Liver (tissue), 3 donors: ENCODE measurements around the gene PAQR9.

ENCODE experiments used
- GABPA ChIP-seq, 2 donors: IDR thresholded peaks in 1 of 2; conservative IDR thresholded peaks in 1 of 2; 2 replicates each; pipeline ENCODE4 v1.6.1; 2016; ENCODE audit warnings: antibody characterized with exemption in 2 of 2, mild to moderate bottlenecking in 1 of 2, moderate library complexity in 1 of 2
- JUND ChIP-seq, 2 donors: IDR thresholded peaks; 2 replicates each; pipeline ENCODE4 v1.6.1; 2016; ENCODE audit warnings: antibody characterized with exemption in 2 of 2
- RAD21 ChIP-seq, 2 donors: IDR thresholded peaks; 2 replicates each; pipeline ENCODE4 v1.6.1; 2016; ENCODE audit warnings: antibody characterized with exemption in 2 of 2, mild to moderate bottlenecking in 2 of 2
- SP1 ChIP-seq: IDR thresholded peaks from 2 replicates; pipeline ENCODE4 v1.6.1; 2018; ENCODE audit warnings: antibody characterized with exemption, mild to moderate bottlenecking
- TF ChIP-seq, protein P1 (sequence below): IDR thresholded peaks from 2 replicates; pipeline ENCODE4 v1.6.1; 2016; ENCODE audit warnings: antibody characterized with exemption
- TF ChIP-seq, protein P2 (sequence below): fragments of 150-350 bp; IDR thresholded peaks from 2 replicates; pipeline ENCODE4 v1.5.1; 2017; ENCODE audit warnings: improper control_type of control experiment, low read depth, low read length; ENCODE audit not compliant: missing input control
- TF ChIP-seq, protein P3 (sequence below): IDR thresholded peaks from 2 replicates; pipeline ENCODE4 v1.6.1; 2016; ENCODE audit warnings: antibody characterized with exemption
- TF ChIP-seq, protein P4 (sequence below): IDR thresholded peaks from 2 replicates; pipeline ENCODE4 v1.6.1; 2016; ENCODE audit warnings: antibody characterized with exemption, mild to moderate bottlenecking
- donor health status: healthy.
- donor health status: healthy.

DNA sequence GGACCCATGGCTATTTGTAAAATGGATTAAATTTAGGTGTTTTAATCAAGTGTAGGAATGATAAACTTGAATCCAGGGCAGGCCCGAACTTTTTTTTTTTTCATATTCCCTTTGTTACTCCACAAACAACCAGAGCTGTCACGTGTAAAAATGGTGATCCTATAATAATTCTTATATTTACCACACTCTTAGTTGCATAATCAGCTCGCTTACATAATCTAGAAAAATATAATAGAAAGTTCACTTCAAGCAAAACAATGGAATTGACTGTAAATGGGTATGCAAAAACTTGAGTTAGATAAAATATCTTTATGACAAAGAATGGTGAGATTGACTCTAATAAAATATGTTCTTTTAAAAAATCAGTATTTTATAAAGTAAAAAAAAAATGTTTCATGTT lies 2.1 kb upstream of the PAQR9 start:
- TF ChIP-seq, protein P1, sequence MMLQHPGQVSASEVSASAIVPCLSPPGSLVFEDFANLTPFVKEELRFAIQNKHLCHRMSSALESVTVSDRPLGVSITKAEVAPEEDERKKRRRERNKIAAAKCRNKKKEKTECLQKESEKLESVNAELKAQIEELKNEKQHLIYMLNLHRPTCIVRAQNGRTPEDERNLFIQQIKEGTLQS, result no peak
- TF ChIP-seq RAD21 (IDR thresholded peaks at IDR 0.05) (no peak), JUND (IDR thresholded peaks at IDR 0.05) (no peak), SP1 (no peak), GABPA (IDR thresholded peaks at IDR 0.05 in 1 of 2, conservative IDR thresholded peaks at IDR 0.05 in 1 of 2) (no peak)
- TF ChIP-seq, protein P2, sequence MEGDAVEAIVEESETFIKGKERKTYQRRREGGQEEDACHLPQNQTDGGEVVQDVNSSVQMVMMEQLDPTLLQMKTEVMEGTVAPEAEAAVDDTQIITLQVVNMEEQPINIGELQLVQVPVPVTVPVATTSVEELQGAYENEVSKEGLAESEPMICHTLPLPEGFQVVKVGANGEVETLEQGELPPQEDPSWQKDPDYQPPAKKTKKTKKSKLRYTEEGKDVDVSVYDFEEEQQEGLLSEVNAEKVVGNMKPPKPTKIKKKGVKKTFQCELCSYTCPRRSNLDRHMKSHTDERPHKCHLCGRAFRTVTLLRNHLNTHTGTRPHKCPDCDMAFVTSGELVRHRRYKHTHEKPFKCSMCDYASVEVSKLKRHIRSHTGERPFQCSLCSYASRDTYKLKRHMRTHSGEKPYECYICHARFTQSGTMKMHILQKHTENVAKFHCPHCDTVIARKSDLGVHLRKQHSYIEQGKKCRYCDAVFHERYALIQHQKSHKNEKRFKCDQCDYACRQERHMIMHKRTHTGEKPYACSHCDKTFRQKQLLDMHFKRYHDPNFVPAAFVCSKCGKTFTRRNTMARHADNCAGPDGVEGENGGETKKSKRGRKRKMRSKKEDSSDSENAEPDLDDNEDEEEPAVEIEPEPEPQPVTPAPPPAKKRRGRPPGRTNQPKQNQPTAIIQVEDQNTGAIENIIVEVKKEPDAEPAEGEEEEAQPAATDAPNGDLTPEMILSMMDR, result no peak
- TF ChIP-seq, protein P3, sequence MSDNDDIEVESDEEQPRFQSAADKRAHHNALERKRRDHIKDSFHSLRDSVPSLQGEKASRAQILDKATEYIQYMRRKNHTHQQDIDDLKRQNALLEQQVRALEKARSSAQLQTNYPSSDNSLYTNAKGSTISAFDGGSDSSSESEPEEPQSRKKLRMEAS, result no peak
- TF ChIP-seq, protein P4, sequence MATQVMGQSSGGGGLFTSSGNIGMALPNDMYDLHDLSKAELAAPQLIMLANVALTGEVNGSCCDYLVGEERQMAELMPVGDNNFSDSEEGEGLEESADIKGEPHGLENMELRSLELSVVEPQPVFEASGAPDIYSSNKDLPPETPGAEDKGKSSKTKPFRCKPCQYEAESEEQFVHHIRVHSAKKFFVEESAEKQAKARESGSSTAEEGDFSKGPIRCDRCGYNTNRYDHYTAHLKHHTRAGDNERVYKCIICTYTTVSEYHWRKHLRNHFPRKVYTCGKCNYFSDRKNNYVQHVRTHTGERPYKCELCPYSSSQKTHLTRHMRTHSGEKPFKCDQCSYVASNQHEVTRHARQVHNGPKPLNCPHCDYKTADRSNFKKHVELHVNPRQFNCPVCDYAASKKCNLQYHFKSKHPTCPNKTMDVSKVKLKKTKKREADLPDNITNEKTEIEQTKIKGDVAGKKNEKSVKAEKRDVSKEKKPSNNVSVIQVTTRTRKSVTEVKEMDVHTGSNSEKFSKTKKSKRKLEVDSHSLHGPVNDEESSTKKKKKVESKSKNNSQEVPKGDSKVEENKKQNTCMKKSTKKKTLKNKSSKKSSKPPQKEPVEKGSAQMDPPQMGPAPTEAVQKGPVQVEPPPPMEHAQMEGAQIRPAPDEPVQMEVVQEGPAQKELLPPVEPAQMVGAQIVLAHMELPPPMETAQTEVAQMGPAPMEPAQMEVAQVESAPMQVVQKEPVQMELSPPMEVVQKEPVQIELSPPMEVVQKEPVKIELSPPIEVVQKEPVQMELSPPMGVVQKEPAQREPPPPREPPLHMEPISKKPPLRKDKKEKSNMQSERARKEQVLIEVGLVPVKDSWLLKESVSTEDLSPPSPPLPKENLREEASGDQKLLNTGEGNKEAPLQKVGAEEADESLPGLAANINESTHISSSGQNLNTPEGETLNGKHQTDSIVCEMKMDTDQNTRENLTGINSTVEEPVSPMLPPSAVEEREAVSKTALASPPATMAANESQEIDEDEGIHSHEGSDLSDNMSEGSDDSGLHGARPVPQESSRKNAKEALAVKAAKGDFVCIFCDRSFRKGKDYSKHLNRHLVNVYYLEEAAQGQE, result no peak
